Activated T-helper 9 cell treated with anti-CD3 and anti-CD28 coated beads, Interleukin-2, amount 50 U/mL, for 16 hours (primary cell): ENCODE measurements around the gene TCF4.

ENCODE experiments used
- DNase-seq: peaks from one replicate; pipeline ENCODE4 v3.0.0-alpha.2; 2020; ENCODE audit warnings: low read depth

Gene TCF4

DNA sequence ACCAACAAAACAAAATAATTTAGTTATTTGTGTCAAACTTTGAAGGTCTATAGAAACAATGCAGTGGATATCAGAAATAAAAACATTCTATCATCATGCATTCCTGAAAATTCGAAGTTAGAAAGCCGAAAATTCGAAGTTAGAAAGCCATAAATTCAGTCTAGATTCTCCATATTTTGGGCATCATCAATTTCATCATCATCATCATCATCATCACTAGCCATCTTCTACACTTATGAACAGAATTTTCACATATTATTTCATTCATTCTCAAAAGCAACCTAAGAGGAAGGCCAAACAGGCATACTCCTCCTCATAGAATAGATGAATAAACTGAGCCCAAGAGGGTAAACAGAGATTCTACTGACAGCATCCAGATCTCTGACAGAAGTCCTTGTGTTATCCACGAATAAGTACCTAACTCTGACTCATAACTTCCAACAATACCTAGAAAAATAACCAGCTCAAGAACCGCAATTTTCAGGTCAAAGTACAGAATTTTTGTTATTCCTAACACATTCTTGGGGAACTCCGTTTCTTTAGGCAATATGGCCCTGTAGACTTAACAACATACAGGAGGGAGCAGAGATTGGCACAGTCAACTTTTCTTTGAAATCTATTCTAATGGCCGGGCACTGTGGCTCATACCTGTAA, 84.7 kb downstream of the TCF4 start:
- no peak for DNase-seq

DNA sequence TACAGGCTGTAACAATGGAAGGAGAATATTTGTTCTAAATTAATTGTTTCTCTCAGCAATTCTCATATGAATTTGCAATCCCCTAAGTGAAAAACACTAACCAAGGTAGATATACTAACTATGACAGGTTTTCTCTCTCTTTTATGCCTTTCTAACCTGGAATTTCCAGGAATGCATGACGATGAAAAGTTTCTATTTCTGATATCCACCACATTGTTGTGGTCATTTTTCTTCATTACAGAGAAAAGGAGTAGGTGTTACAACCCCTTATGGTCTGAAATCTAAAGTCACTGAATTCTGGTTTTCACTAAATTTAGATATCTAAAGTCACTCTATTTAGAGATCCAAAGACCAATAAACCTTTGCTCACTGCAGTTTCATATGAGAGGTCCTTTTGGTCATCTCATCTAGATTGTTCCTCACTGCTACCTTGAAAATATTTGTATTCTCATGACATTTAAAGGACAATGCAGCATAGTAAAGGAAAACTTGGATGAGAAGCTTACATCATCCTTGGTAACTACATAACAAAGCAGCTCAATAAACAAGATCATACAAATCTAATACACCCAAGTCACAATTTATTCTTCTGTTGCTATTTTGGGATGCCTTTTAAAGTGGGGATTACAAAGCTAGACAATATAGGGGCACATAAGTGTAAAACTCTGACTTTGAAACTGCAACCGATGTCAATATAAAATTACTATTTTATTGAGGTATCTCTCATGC, 85.8 kb downstream of the TCF4 start:
- no peak for DNase-seq

- no peak for DNase-seq
Measured at GRCh38 chr18:55501579-55501978, 86.4 kb downstream of the TCF4 start.

- DNase-seq: no peak
Measured at GRCh38 chr18:55500316-55501086, 87.5 kb downstream of the TCF4 start.

DNA sequence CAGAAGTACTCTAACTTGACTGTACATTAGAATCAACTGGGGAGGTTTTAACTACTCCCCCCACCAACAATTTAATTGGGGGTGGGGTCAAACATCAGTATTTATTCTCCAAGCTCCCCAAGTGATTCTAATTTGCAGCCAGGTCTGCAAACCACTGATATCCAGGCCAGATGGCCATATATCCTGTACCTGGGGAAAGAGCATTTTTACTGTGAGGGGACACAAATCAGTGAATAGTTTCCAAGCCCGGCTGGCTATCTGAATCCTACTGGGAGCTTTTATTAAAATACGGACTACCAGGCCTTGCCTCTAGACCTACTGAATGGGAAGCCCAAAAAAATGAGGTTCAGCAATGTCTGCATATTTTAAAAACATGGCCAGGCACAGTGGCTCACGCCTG, 88.5 kb downstream of the TCF4 start:
- DNase-seq: no peak

DNA sequence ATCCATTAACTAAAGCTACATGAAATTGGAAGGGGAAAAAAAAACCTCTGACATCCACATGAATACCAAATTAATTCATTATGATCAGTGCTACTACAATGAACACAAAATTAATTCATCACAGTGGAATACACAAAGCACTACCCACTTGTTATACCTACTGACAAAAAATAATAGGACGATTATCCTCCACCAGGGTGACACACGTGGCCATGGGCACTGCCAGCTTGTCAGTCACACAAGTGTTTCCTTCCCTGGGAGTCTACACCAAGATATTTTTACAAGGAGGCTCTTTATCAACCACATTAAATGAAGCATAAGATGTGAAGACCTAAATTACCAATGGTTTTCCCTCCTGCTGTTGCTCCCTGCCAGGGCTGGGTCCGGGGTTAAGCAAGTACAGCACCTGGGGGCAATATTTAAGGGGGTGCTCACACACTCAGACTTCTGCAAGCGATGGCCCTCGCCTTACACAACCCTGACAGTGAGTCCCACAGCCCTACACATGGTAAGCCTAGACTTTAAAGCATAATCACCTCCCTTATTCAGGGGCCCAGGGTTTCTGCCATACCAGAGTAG, 90.1 kb downstream of the TCF4 start:
- DNase-seq: no peak

DNA sequence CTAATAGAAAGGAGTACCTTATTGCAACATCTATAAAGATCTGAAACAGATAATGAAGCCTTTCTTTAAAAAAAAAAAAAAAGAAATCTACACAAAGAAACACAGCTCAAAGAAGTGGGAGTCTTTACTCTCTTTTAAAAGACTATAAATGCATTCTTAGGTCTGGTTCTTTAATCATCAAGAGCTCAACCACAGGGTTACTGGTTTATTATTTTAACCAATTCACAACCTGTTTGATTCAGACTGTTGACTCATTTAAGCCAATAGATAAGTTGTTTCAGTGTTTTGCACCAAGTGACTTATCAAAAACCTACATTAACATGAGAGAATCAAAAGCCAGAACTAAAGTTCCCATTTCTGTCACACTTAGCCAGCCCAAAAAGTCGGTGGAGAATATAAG, 93.1 kb downstream of the TCF4 start:
- no peak for DNase-seq

DNA sequence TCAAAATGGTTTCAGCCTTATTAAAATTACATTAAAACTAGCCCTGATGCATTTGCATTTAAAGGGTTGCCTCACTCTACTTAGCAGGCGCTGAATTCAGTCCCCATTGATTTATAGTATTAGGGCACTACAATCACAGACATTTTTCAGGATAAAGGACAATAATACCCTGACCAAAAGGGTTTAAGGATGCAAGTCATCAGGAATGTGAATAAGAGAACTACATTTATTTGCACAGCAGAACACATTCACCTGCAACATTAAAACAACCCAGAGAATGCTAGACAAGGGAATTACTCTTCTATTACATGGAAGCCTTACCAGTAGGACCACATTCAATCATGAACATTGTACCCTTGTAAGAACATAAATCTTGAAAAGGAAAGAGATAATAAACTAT, 93.6 kb downstream of the TCF4 start:
- DNase-seq: no peak

DNA sequence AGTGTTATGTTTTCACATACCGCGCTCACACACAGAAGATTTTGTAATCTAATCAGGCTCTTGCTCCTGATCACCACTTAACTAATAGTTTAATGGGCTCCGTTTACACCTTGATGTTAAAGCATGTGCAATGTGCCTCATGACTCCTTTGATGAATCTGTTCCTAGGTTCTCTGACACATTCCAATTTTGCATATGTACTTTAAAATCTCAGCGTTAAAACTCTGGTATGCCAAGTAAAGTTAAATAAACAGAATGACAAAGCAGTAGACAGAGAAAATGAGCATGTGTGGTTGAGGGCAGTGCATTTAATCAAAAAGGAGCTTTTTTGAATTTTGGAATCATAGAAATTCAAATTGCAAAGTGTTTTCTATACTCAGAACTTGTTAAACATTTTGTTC, 96.4 kb downstream of the TCF4 start:
- no peak for DNase-seq

- no peak for DNase-seq
Measured at GRCh38 chr18:55489034-55489986, 98.7 kb downstream of the TCF4 start.

GRCh38 chr18:55488473-55488872, 99.5 kb downstream of the TCF4 start:
- DNase-seq: no peak

DNA sequence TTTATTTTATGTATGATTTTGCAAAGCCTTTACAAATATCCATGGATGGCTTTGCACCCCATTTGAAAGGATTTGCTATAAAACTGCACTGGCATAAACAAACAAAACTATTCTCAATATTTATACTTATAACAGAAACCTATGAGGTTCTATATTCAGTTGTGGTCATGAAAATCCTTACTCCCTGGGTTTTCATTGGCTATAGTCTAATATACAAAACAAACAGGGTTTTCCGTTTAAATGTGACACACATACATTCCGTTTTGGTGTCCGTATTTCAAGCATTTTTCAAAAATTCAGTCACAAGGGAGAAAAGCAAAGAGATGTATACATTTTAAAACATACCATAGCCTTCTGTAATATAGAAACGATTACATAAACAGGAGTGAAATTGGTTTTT, 100.0 kb downstream of the TCF4 start:
- DNase-seq: no peak

DNA sequence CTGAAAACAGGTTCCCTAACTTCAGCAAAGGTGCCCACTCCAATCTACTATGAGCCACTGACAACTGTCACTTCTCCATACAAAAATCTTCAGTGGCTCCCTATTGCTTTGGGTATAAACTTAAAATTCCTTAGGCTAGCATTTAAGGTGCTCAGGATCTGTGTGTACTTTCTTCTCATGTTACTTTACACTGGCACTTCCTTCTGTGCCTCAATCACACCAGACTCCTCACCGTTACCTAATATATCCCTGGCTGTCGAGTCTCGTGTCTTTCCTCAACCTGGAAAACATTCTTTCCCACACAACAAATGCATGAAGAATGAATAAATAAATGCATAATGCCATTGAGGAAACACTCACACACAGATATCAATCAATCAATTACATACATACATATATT, 101.1 kb downstream of the TCF4 start:
- no peak for DNase-seq

GRCh38 chr18:55485666-55486065, 102.3 kb downstream of the TCF4 start:
- no peak for DNase-seq

DNA sequence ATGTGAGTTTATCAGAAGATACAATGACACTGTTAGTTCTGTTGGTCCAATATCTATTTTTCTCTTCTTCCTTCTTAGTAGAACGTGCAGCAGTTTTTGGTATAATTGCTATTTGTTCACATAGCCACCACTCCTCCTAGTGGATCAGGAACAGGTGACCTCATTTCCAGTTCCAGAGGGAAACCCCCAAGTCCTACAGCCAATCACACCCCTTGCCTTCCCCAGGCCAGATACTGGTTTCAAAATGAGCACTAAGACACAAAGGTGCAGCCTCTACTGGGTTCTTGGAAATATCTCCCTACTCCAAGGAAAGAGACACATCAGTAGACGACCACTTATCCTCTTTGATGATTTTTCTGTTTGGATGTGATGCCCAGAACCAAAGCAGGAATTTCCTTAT, 103.2 kb downstream of the TCF4 start:
- no peak for DNase-seq

- DNase-seq: no peak
Measured at GRCh38 chr18:55483266-55483871, 104.6 kb downstream of the TCF4 start.

- no peak for DNase-seq
Measured at GRCh38 chr18:55479656-55480420, 108.2 kb downstream of the TCF4 start.

DNA sequence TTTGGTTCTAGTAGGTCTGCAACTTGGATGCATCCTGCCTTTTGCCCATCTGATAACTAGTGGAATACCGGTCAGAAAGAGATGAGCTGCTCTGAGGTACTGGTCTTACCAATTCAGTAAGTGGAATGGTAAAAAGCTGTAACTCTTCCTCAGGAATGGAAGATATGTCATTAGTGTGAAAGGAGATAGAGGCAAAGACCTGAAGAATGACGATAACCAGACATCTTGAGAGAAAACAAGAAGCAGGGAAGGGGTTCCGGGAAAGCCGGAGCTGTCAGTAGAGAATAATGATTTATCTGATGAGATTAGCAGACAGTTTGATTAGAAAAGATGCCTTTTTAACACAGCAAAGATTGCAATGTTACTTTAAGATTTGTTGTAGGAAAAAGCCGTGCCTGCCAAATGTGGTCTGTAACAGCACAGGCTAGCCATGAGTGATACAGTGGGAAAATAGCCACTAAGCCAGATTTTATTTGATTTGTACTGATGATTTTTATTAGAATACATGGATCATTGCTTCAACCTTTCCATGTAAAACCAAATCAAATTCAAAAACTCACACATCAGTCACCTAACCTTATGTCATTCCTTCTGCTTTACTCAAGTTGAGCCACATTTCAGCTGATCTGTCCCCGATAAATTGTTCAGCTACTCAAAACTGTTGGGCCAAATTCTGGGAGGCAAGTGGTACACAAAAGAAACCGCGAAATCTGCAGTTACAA, 110.0 kb downstream of the TCF4 start:
- no peak for DNase-seq

GRCh38 chr18:55477499-55477859, 110.5 kb downstream of the TCF4 start:
- DNase-seq: no peak

GRCh38 chr18:55475916-55476315, 112.1 kb downstream of the TCF4 start:
- DNase-seq: no peak
